Esophagus muscularis mucosa (tissue), 4 donors: ENCODE data around the gene ORM2. TPM values are rescaled to one million over a fixed set of nuclear protein-coding genes. Genes with fewer than 3 reads are reported as not detected.
"Not testable (repeated sequence)": the region's sequence is repeated elsewhere in the genome, so short reads cannot be mapped to it uniquely, and the experiment has no call there.

Experiments
- DNase-seq: peaks from one replicate; pipeline ENCODE4 v3.0.0-alpha.2; 2017; ENCODE audit errors: extremely low spot score
- H3K27ac ChIP-seq, 4 donors: fragments of 200-600 bp; sonication (generic); replicated peaks in 1 of 4; 1 replicate in 3 of 4; 2 replicates in 1 of 4; pipeline ENCODE4 v1.5.1; 2016 to 2019; ENCODE audit warnings: mild to moderate bottlenecking in 1 of 4
- H3K27me3 ChIP-seq, 4 donors: fragments of 200-600 bp; sonication (generic); one replicate each; pipeline versions ENCODE4 v1.5.1 to v1.6.0; 2016 to 2019
- H3K36me3 ChIP-seq, 4 donors: fragments of 200-600 bp; sonication (generic); one replicate each; pipeline ENCODE4 v1.5.1; 2016 to 2019
- H3K4me1 ChIP-seq, 4 donors: fragments of 200-600 bp; sonication (generic); one replicate each; pipeline ENCODE4 v1.5.1; 2016 to 2019
- H3K4me3 ChIP-seq, 4 donors: fragments of 200-600 bp; sonication (generic); 1 replicate in 2 of 4; 2 replicates in 2 of 4; pipeline ENCODE4 v1.5.1; 2016 to 2019; ENCODE audit warnings: mild to moderate bottlenecking in 4 of 4, moderate library complexity in 1 of 4
- H3K9me3 ChIP-seq, 4 donors: fragments of 200-600 bp; sonication (generic); 1 replicate in 3 of 4; 2 replicates in 1 of 4; pipeline ENCODE4 v1.5.1; 2016 to 2019
- CTCF ChIP-seq, 3 experiments: fragments of 200-600 bp in 2 of 3; fragments of 450-650 bp in 1 of 3; sonication (generic) in 2 of 3; IDR thresholded peaks; one replicate each; pipeline ENCODE4 v1.5.1; 2017 to 2019; ENCODE audit warnings: antibody characterized with exemption in 3 of 3, mild to moderate bottlenecking in 2 of 3, moderate library complexity in 1 of 3
- EP300 ChIP-seq: sonication (generic); formaldehyde crosslinking; IDR thresholded peaks from one replicate; pipeline ENCODE4 v1.6.1; 2017; ENCODE audit warnings: antibody characterized with exemption
- POLR2A ChIP-seq: fragments of 450-650 bp; IDR thresholded peaks from one replicate; pipeline ENCODE4 v1.6.1; 2017; ENCODE audit warnings: antibody characterized with exemption, moderate library complexity, mild to moderate bottlenecking, low read depth
- POLR2AphosphoS5 ChIP-seq, 2 donors: sonication (generic); formaldehyde crosslinking; IDR thresholded peaks; one replicate each; pipeline ENCODE4 v1.6.1; 2017; ENCODE audit warnings: antibody characterized with exemption in 2 of 2
- WGBS: methylation state at CpG from one replicate; pipeline ENCODE4 v1.1.5; 2018; 5-methylcytosine and 5-hydroxymethylcytosine counted together
- intact Hi-C: fragments of 100-400 bp; cut with DNase I; formaldehyde crosslinking; loops from one replicate; pipeline ENCODE4 v1.15.1; 2023
- total RNA-seq, 4 donors: library from RNA; depleted of rRNA; stranded (reverse); fragments of >200 nt; gene quantifications; one replicate each; pipeline versions ENCODE4 v1.1.0 to v1.2.1, GENCODE V29; 2016

Gene ORM2
- total RNA-seq, 4 donors from 2014 or later = not detected

GRCh38 chr9:114323849-114324248 lies 5.8 kb upstream of the ORM2 start:
- WGBS = 86% methylated on average over 6 of the region's 6 CpGs
- H3K4me1 ChIP-seq, H3K36me3 ChIP-seq, H3K9me3 ChIP-seq, H3K4me3 ChIP-seq, intact Hi-C loops, H3K27ac ChIP-seq, DNase-seq: not testable (repeated sequence)
- H3K27me3 ChIP-seq = peaks cover 0 to 21% (median 0%) of the 10 kb centered on the region in 4 donors

GRCh38 chr9:114324492-114324891 lies 5.2 kb upstream of the ORM2 start:
- TF ChIP-seq POLR2A = no peak
- no peak for TF ChIP-seq CTCF (IDR thresholded peaks at IDR 0.05)
- TF ChIP-seq EP300 = no peak
- TF ChIP-seq POLR2AphosphoS5 (IDR thresholded peaks at IDR 0.05) = no peak
- H3K9me3 ChIP-seq = no peaks in the 10 kb centered on the region
- H3K36me3 ChIP-seq = no peaks in the 10 kb centered on the region
- H3K27ac ChIP-seq = no peak overlapping the region
- no peak overlapping the region for H3K4me3 ChIP-seq
- 100% methylated on average over 6 of the region's 8 CpGs for WGBS
- intact Hi-C loops = no loop called here
- H3K27me3 ChIP-seq = peaks cover 0 to 21% (median 0%) of the 10 kb centered on the region in 4 donors
- DNase-seq = no peak
- no peaks in the 10 kb centered on the region for H3K4me1 ChIP-seq

- WGBS = 89% methylated on average over 7 of the region's 9 CpGs
- H3K27me3 ChIP-seq = peaks cover 0 to 21% (median 0%) of the 10 kb centered on the region in 4 donors
- H3K9me3 ChIP-seq, intact Hi-C loops, H3K27ac ChIP-seq, H3K4me3 ChIP-seq, H3K4me1 ChIP-seq, H3K36me3 ChIP-seq, DNase-seq: not testable (repeated sequence)
Measured at GRCh38 chr9:114324965-114325364, 4.7 kb upstream of the ORM2 start.

GRCh38 chr9:114325684-114326254 lies 3.9 kb upstream of the ORM2 start:
- H3K36me3 ChIP-seq, H3K27ac ChIP-seq, intact Hi-C loops, H3K4me3 ChIP-seq, H3K4me1 ChIP-seq, DNase-seq, H3K9me3 ChIP-seq: not testable (repeated sequence)
- peaks cover 0 to 21% (median 0%) of the 10 kb centered on the region in 4 donors for H3K27me3 ChIP-seq
- WGBS = 94% methylated on average over 3 of the region's 3 CpGs

GRCh38 chr9:114327749-114328148 lies 1.9 kb upstream of the ORM2 start:
- TF ChIP-seq EP300 (no peak), POLR2AphosphoS5 (IDR thresholded peaks at IDR 0.05) (no peak), POLR2A (no peak), CTCF (IDR thresholded peaks at IDR 0.05) (no peak)
- H3K36me3 ChIP-seq = no peaks in the 10 kb centered on the region
- H3K4me1 ChIP-seq = no peaks in the 10 kb centered on the region
- H3K4me3 ChIP-seq = no peak overlapping the region
- intact Hi-C loops = no loop called here
- DNase-seq = no peak
- H3K9me3 ChIP-seq = no peaks in the 10 kb centered on the region
- no peak overlapping the region for H3K27ac ChIP-seq
- 98% methylated on average over 8 of the region's 8 CpGs for WGBS
- H3K27me3 ChIP-seq = peaks cover 0 to 24% (median 0%) of the 10 kb centered on the region in 4 donors

- DNase-seq, H3K36me3 ChIP-seq, H3K9me3 ChIP-seq, H3K4me3 ChIP-seq, H3K27ac ChIP-seq, intact Hi-C loops, H3K4me1 ChIP-seq: not testable (repeated sequence)
- WGBS = 90% methylated on average over 9 of the region's 10 CpGs
- H3K27me3 ChIP-seq = peaks cover 0 to 24% (median 0%) of the 10 kb centered on the region in 4 donors
Measured at GRCh38 chr9:114328357-114328820, 1.3 kb upstream of the ORM2 start.

- WGBS = 90% methylated on average over 9 of the region's 12 CpGs
- H3K9me3 ChIP-seq, intact Hi-C loops, H3K4me1 ChIP-seq, DNase-seq, H3K36me3 ChIP-seq, H3K27ac ChIP-seq, H3K4me3 ChIP-seq: not testable (repeated sequence)
- H3K27me3 ChIP-seq = peaks cover 0 to 22% (median 0%) of the 10 kb centered on the region in 4 donors
Measured at GRCh38 chr9:114328937-114329624, 588 bp upstream of the ORM2 start.
